ENCODE measurements around the gene ITGA4.

ITGA4 gene

GRCh38 chr2:181576431-181576830, 119.2 kb downstream of the ITGA4 start:
- no peak for DNase-seq

- DNase-seq = no peak
Measured at GRCh38 chr2:181578829-181579228, 121.6 kb downstream of the ITGA4 start.

- peak; percentile 1 for DNase-seq
Measured at GRCh38 chr2:181581534-181581933, 124.3 kb downstream of the ITGA4 start.

GRCh38 chr2:181585732-181586131, 128.5 kb downstream of the ITGA4 start:
- no peak for DNase-seq

All from CD4-positive, alpha-beta T cell treated with Interleukin-6 for 4 hours (primary cell).